HG02763 (cell line): Measurements from ENCODE around the gene ACSL5.
"Not testable (repeated sequence)": the region's sequence is repeated elsewhere in the genome, so short reads cannot be mapped to it uniquely, and the experiment has no call there.

Experiments
- ATAC-seq: cut with Tn5 transposase; IDR thresholded peaks from one replicate; pipeline ENCODE4 v1.9.1; 2021; ENCODE audit warnings: mild to moderate bottlenecking, moderate library complexity; ENCODE audit not compliant: unreplicated experiment

The ACSL5 gene

GRCh38 chr10:112404617-112405016, 30.7 kb downstream of the ACSL5 start:
- ATAC-seq = no peak

GRCh38 chr10:112406806-112407205, 32.9 kb downstream of the ACSL5 start:
- not testable (repeated sequence) for ATAC-seq

- ATAC-seq = no peak
Observed at GRCh38 chr10:112407696-112408095, 33.8 kb downstream of the ACSL5 start.

DNA sequence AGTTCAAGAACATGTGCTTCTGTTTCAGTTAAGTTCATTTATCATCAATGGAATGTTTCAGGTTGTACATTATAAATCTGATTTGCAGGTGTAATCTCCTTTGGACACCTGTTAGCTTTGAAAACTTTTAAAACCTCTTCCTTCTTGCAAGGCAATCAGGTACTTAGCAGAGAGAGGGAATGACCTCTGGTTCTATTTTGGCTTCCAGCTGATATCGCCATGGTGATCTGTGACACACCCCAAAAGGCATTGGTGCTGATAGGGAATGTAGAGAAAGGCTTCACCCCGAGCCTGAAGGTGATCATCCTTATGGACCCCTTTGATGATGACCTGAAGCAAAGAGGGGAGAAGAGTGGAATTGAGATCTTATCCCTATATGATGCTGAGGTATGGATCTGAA, 35.4 kb downstream of the ACSL5 start:
- ATAC-seq = no peak

- ATAC-seq = no peak
Observed at GRCh38 chr10:112409755-112410154, 35.8 kb downstream of the ACSL5 start.

DNA sequence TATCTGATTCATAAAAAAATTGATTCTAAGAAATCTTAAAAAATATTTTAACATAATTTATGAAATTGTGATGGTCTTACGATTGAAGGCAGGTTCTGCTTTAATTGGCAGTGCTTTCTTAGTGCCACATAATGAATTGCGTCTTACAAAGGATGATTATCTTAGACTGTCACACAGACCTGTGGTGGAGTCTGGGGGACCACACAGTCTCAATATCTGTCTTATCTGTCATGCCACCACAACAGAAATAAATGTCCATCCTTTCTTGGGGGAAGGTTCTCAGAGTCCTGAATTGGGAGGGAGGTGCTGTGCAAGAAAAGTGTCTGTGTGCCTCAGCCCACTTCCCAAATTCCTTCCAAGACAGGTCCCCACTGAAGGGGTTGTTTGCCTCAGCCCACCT, 38.8 kb downstream of the ACSL5 start:
- no peak for ATAC-seq

- no peak for ATAC-seq
Observed at GRCh38 chr10:112421731-112422130, 47.8 kb downstream of the ACSL5 start.

GRCh38 chr10:112424651-112425050, 50.7 kb downstream of the ACSL5 start:
- ATAC-seq = no peak

GRCh38 chr10:112426111-112426510, 52.2 kb downstream of the ACSL5 start:
- ATAC-seq = no peak

DNA sequence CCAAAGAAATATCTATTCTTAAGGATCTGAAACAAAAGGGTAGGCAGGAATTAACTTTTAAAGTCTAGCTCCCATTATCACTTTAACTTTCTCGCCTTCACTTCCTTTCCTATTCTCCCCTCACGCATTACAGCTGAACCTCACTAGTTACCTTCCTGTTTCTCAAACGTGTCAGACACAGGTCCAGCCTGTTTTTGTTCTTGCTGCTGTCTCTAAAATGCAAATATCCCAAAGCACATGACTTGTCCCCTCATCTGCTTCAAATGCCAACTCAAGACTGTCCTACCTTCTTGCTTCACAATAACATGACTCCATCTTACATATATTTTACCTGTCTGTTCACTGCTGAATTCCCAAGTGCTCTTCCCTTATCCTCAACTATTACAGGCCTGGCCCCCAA, 55.2 kb downstream of the ACSL5 start:
- ATAC-seq = no peak

DNA sequence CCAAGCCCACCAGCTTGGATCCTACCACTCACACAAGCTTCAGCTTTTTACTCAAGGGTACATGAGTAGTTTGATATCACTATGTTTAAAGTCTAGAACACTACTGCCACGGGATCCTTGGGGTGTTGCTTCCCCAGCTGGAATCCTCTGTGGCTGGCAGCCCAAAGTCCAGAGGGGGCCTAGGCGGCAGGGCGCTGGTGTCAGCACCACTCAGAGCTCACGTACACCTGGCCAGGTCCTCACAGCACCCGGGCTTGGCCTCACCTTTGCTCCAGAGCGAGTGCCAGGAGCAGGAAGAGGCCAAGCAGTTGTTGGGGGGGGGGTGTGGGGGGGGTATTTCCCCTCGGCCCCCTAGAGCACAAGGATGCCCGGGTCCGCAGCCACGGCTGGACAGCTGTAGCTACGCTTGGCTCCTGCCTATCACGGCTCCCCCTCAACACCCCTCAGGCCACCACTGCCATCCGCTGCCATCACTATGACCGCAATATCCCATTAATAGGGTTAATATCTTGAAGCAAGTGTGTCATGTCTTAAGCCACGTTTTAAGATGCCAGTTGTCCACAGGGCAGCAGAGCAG, 55.8 kb downstream of the ACSL5 start:
- no peak for ATAC-seq

DNA sequence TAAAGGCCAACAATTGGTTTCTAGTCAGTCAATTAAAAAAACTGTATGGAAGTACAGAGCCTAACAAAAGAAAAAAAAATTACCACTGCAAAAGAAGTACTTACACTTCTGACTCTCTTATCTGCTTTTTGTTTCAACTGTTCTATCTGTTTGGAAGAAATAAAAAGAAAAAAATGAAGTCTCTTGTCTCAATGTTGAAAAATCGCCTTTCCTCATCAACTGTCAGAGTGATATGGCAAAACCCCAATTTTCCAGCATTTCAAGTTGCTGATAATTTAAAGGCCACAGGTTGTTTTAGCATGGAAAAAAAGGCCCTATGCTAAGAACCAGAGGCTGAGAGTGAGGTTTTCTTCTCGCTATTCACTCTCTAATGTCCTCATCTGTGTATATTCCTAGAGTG, 59.2 kb downstream of the ACSL5 start:
- no peak for ATAC-seq

DNA sequence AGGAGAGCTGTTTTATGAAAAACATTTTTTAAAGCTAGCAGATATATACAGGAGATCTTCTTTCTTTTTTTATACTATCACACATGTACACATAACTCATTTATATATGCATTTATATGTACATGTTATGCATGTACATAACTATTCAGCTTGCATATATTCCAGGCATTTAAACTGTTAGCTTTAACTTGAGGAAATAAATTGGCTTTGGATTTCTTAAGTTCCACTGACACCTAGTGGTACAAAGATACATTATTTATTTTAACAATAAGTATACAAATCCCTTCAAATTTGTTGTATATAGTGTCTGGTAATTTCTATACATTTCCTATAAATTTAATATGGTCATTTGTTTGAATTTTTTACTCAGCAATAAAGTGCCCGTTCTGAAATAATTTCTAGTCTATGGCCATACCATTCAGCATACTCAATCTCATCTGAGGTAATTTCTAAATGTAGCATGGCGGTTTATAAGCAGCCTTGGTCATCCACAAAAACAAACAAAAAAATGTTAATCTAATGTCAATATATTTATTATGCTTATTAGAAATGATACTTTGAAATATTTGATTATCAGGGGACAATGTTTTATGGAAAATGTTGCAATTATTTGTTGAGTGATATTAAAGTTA, 61.2 kb downstream of the ACSL5 start:
- no peak for ATAC-seq

- no peak for ATAC-seq
Observed at GRCh38 chr10:112438356-112438755, 64.4 kb downstream of the ACSL5 start.

DNA sequence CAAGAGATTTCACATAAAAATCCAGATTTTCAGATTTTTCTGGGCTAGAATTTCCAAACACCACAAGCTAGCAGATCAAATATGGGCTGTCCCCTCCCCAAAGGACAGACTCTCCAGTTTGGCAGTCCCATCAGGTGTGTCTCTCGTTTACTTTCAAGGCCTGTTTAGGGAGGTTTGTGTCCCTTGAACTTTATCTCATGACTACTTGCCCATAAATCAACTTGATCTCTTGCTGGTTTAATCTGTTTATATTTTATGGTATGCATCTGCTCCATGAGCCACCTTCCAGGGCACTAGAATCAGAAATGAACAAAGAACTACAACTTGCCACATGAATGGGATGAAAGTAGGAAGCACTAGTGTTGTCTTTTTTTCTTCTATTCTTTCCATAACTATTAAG, 67.6 kb downstream of the ACSL5 start:
- ATAC-seq = no peak

GRCh38 chr10:112442063-112442462, 68.1 kb downstream of the ACSL5 start:
- ATAC-seq = no peak

DNA sequence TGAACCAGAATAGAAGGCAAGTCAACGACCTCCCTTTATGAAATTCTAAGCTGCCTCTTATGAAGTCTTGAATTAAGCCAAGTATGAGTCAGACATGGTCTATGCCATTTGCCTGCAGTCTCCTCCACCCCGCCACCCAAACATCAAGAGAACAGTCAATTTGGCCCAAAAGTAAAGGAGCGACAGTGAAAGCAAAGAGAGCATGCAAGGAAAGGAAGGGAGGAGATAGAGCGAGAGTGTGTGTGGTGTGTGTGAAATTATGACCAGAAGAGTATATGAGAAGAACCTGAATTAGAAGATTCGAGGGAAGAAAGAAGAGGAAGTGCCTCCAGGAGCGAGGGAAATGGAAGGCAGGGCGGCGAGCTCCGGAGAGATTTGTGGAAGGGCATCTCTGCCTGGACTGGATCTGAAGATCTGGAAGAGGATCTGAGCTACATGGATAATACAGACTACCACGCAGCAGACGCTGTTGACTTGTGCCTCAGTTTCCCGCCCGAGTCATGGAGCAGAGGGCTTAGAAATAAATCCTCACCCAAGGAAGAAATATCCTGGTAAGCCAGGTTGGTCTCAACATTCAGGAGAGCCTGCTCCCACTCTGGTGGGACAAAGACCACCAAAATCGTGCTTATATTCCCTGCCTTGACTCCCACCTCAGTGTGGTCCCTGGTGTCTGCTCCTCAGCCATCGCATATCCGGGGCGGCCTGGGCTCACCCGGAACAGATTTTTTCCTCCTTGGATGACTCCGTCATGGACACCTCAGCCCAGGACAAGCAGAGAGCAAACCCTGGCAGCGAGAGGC, 72.3 kb downstream of the ACSL5 start:
- no peak for ATAC-seq

- ATAC-seq = peak; percentile 95
Observed at GRCh38 chr10:112446855-112447619, 73.1 kb downstream of the ACSL5 start, which contains the start of the genes VTI1A and ZDHHC6. VTI1A (plus strand) TSS chr10:112447215; CDS start chr10:112447374, 159 bp downstream. ZDHHC6 (minus strand) TSS chr10:112446914; CDS start chr10:112445436, 1,478 bp downstream.

DNA sequence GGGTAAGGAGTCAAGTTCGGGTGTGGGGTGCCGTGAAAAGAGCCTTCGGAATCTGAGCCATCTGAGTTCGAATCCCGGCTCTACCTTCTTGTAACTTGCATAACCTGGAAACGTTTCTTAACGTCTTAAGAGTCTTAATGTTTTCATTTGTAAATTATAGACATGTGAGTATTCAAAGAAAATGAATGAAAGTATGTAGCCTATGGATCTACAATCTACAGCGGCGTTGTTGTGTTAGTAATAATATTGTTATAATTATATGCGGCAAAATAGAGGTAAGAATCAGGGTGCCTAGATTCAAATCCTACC, 73.7 kb downstream of the ACSL5 start:
- no peak for ATAC-seq

DNA sequence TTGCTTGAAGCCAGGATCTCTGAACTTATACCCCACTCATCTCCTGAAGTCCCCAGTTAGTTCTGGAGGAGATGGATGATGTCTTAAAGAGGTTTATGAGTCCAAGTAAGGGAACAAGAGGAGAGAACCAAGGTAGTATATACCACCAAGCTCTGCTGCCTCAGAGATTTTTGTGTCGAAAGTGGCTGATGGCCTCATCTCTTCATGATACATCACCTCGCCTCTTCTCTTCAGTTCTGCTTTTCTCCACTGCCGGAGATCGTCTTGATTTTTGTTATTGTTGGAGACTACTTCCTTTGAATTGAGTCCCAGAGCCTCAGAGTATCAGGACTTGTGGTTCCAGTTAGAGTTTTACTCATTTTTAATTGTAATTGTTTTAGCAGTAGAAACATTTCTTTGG, 75.0 kb downstream of the ACSL5 start:
- no peak for ATAC-seq
